ENCODE data around the gene TFEB.

TFEB gene

GRCh38 chr6:41763470-41763869 lies 28.1 kb upstream of the TFEB start:
- DNase-seq = peak; percentile 5

DNA sequence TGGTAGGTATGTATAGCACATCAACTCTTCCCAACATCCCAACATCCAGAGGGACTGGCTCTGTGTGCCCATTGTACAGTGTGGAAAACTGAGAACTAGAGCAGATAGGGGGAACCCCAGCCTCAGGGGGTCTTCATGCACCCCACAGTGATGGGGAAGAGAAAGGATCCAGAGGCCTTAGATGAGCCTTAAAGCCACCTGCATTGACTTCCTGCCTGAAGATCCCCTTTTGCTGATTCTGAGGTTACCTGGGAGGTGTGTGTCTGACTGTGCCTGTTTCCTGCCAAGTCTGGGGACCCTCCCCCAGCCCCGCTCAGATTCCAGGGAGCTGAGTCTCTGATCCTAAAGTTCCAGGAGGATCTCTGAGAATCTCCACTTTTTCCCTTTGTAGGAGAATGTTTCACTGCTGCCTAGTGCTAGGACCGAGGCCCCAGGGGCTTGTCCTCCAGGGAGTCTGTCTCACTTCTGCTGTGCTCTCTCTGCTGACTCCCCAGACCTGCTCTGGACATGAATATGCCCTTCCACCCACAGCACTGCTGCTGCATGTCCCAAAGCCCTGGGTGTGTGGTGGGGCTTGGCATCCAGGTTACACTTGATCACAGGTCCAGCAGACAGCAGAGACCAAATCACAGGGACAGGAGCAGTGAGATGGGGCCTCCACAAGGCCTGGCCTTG lies 24.6 kb upstream of the TFEB start:
- DNase-seq = no peak

- DNase-seq = no peak
Measured at GRCh38 chr6:41759106-41759904, 23.9 kb upstream of the TFEB start.

DNA sequence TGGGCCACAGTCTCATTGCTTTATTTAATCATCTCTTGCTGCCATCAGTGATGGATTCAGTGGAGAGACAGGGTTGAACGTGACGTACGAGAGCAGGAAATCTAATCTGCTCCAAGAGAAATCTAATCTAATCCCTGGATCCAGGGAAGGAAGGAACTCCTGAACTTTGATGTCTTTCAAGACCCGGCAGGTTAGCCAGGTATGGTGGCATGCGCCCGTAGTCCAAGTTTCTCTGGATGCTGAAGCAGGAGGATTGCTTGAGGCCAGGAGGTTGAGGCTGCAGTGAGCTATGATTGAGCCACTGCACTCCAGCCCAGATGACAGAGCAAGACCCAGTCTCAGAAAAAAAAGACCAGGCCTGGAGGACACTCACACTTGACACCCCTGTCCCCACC lies 23.2 kb upstream of the TFEB start:
- DNase-seq = no peak

DNA sequence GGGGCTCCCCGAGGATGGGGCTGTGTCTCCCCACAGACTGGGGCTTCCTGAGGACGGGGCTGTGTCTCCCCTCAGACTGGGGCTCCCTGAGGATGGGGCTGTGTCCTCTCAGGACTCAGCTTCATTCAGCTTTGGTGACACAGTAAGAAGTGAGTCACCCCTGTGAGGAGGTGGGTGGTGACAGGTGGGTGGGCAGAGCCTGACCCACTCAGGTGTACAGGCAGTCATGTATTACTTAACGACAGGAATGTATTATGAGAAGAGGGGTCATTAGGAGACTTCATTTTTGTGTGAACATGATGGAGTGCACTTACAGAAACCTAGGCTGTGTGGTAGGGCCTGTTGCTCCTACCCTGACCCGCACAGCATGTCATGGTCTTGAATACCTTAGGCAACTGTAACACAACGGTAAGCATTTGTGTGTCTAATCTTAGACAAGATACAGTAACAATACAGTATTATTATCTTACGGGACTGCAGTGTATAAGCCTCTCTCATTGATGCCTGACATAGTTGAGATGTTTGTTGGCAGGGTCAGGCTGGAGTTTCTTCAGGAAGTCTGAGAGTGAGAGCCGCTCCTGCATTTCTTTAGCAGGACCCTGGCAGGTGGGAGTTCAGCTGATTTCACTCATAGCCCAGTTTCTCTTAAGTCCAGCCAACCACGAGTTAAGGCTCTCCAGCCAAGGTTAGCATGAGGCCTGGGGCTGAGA lies 22.7 kb upstream of the TFEB start:
- DNase-seq = no peak

- no peak for DNase-seq
Measured at GRCh38 chr6:41757271-41757670, 21.9 kb upstream of the TFEB start.

GRCh38 chr6:41756354-41756753 lies 20.9 kb upstream of the TFEB start:
- no peak for DNase-seq

- DNase-seq = no peak
Measured at GRCh38 chr6:41755895-41756294, 20.5 kb upstream of the TFEB start.

DNA sequence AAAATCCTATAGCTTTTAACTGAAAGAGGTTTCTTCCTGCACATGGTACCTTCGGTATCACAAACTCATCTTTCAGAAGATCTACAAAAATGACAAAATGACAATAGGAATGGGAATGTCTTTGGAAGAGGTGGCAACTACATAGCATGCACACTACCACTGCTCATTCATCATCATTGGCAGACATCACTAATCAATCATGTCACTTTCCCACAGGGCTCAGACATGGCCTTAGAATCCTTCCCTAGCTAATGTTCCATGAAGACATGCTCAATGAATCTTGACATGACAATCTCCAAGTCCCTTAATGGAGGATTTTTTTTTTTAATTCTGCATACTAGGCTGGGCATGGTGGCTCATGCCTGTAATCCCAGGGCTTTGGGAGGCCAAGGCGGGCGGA lies 15.0 kb upstream of the TFEB start:
- no peak for DNase-seq

GRCh38 chr6:41748542-41748941 lies 13.1 kb upstream of the TFEB start:
- DNase-seq = peak; percentile 36

DNA sequence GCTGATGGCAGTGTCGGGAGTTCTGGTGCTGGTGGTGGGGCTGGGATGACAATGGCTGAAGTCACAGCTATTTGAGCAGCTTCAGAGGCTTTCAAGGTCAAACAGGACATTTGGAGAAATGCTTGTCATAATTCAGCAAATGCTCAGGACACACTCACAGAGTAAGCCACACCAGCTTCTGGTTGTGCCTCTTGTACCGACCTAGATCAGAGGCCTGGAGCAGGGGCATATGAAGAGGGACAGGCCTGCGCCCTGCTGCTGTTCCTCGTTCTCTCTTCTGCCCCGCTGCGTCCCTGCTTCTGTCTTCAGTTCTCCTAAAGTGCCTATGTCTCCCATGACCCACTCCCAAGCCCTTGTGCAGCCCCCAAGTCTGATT lies 12.7 kb upstream of the TFEB start:
- no peak for DNase-seq

GRCh38 chr6:41747256-41748101 lies 12.1 kb upstream of the TFEB start, which contains the start of gene PGC:
Gene PGC (minus strand): TSS chr6:41747397. CDS start chr6:41747334, 63 bp downstream.
- DNase-seq = no peak

- DNase-seq = no peak
Measured at GRCh38 chr6:41746107-41746506, 10.7 kb upstream of the TFEB start.

DNA sequence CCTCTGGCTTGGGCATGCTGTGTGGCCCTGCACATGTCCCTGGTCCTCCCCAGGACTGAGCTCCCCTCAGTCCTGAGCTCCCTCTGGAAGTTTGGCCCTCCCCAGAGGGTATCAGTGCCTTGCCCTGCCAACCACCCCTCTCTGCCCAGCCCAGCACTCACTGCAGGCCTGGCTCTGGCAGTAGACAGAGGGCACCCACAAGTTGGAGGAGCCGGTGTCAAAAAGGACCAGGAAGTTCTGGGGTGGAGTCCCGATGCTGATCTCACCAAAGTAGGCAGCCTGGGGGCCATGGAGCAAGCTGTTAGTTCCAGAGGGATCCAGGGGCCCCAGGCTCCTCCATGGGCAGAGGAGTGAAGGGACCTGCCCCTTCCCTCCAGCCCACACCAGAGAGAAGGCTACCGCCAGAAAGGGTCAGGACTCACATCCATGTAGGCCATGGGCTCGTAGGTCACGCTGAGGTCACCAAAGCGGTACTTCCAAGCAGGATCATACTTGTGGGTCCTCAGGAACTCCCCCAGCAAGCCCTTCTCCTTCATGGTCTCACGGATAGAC lies 8.9 kb upstream of the TFEB start:
- no peak for DNase-seq

GRCh38 chr6:41743406-41744235 lies 8.2 kb upstream of the TFEB start:
- no peak for DNase-seq

- DNase-seq = no peak
Measured at GRCh38 chr6:41741625-41742490, 6.5 kb upstream of the TFEB start.

- DNase-seq = no peak
Measured at GRCh38 chr6:41740366-41741162, 5.2 kb upstream of the TFEB start.

GRCh38 chr6:41739041-41739440 lies 3.6 kb upstream of the TFEB start:
- no peak for DNase-seq

GRCh38 chr6:41737591-41738130 lies 2.3 kb upstream of the TFEB start:
- no peak for DNase-seq
